Subcutaneous adipose tissue (tissue), 4 donors: ENCODE results near the gene LRRC49. TPM values are rescaled to one million over a fixed set of nuclear protein-coding genes. Genes with fewer than 3 reads are reported as not detected.

Experiments
- CTCF ChIP-seq: fragments of 450-650 bp; IDR thresholded peaks from one replicate; pipeline ENCODE4 v1.5.1; 2016; ENCODE audit warnings: low read depth, mild to moderate bottlenecking, control low read depth, antibody characterized with exemption, moderate library complexity
- total RNA-seq, 4 donors: library from RNA; depleted of rRNA; stranded (reverse); fragments of >200 nt; gene quantifications; one replicate each; pipeline ENCODE4 v1.1.0, GENCODE V29; 2016

LRRC49 gene
- total RNA-seq, 4 donors from 2014 or later: 3.2 to 8.8 (median 4.8) TPM

GRCh38 chr15:70863450-70864218 is 29.0 kb upstream of the LRRC49 start:
- TF ChIP-seq CTCF: no peak

GRCh38 chr15:70866982-70867641 is 25.5 kb upstream of the LRRC49 start:
- no peak for TF ChIP-seq CTCF

- TF ChIP-seq CTCF: no peak
These were observed 24.6 kb upstream of the LRRC49 start for GRCh38 chr15:70867911-70868467.

- TF ChIP-seq CTCF: no peak
These were observed 23.3 kb upstream of the LRRC49 start for GRCh38 chr15:70869346-70869745.

GRCh38 chr15:70870051-70870450 is 22.6 kb upstream of the LRRC49 start:
- TF ChIP-seq CTCF: no peak

GRCh38 chr15:70873232-70874054 is 19.2 kb upstream of the LRRC49 start:
- TF ChIP-seq CTCF: no peak
